SK-N-SH treated with all-trans-retinoic acid at 6 μM for 48 hours (cell line): ENCODE results near the gene SUGP2.

Experiments used
- ATAC-seq: fragments of 200-7000 bp; cut with Tn5 transposase; 3 replicates; pipeline ENCODE4 v1.9.1; 2020; ENCODE audit warnings: mild to moderate bottlenecking, moderate library complexity
- ARNTL ChIP-seq: fragments of 450-650 bp; formaldehyde crosslinking; IDR thresholded peaks from 2 replicates; pipeline ENCODE4 v1.5.0; 2020; ENCODE audit warnings: low read depth, mild to moderate bottlenecking, moderate library complexity, borderline replicate concordance
- BACH2 ChIP-seq: fragments of 250-450 bp; sonication (Bioruptor Pico); IDR thresholded peaks from 2 replicates; pipeline ENCODE4 v1.9.0; 2021; ENCODE audit warnings: mild to moderate bottlenecking, borderline replicate concordance
- CREB5 ChIP-seq: fragments of 250-450 bp; sonication (Bioruptor Pico); IDR thresholded peaks from 2 replicates; pipeline ENCODE4 v1.5.1; 2020; ENCODE audit warnings: low read depth, mild to moderate bottlenecking, moderate library complexity
- CSDC2 ChIP-seq: fragments of 250-450 bp; sonication (Bioruptor Pico); IDR thresholded peaks from 2 replicates; pipeline ENCODE4 v1.5.0; 2020; ENCODE audit warnings: mild to moderate bottlenecking, moderate library complexity
- ESRRG ChIP-seq: fragments of 250-450 bp; sonication (Bioruptor Pico); IDR thresholded peaks from 2 replicates; pipeline ENCODE4 v1.6.1; 2021; ENCODE audit warnings: mild to moderate bottlenecking
- ISL1 ChIP-seq: fragments of 250-450 bp; sonication (Bioruptor Pico); IDR thresholded peaks from 2 replicates; pipeline ENCODE4 v2.1.2; 2022; ENCODE audit warnings: mild to moderate bottlenecking, moderate library complexity
- OSR1 ChIP-seq: fragments of 250-450 bp; sonication (Bioruptor Pico); IDR thresholded peaks from 2 replicates; pipeline ENCODE4 v1.8.0; 2022; ENCODE audit warnings: moderate library complexity, mild to moderate bottlenecking, inconsistent platforms
- POU6F1 ChIP-seq: fragments of 250-450 bp; sonication (Bioruptor Pico); IDR thresholded peaks from 2 replicates; pipeline ENCODE4 v1.8.0; 2021; ENCODE audit warnings: low read depth, mild to moderate bottlenecking, moderate library complexity, borderline replicate concordance
- PPARA ChIP-seq: fragments of 250-450 bp; sonication (Bioruptor Pico); IDR thresholded peaks from 2 replicates; pipeline ENCODE4 v1.5.0; 2020; ENCODE audit warnings: mild to moderate bottlenecking, borderline replicate concordance
- RARB ChIP-seq: fragments of 250-450 bp; sonication (Bioruptor Pico); IDR thresholded peaks from 2 replicates; pipeline ENCODE4 v1.8.0; 2021; ENCODE audit warnings: mild to moderate bottlenecking, moderate library complexity
- SNAI2 ChIP-seq: fragments of 250-450 bp; sonication (Bioruptor Pico); IDR thresholded peaks from 2 replicates; pipeline ENCODE4 v1.5.0; 2020; ENCODE audit warnings: mild to moderate bottlenecking, moderate library complexity
- TCF4 ChIP-seq: fragments of 250-450 bp; sonication (Bioruptor Pico); IDR thresholded peaks from 2 replicates; pipeline ENCODE4 v1.8.0; 2021; ENCODE audit warnings: mild to moderate bottlenecking, moderate library complexity, borderline replicate concordance
- ZC3H10 ChIP-seq: fragments of 250-450 bp; sonication (Bioruptor Pico); IDR thresholded peaks from 2 replicates; pipeline ENCODE4 v1.5.1; 2021; ENCODE audit warnings: mild to moderate bottlenecking, moderate library complexity
- ZFP3 ChIP-seq: fragments of 250-450 bp; sonication (Bioruptor Pico); IDR thresholded peaks from 2 replicates; pipeline ENCODE4 v1.5.0; 2020; ENCODE audit warnings: mild to moderate bottlenecking, moderate library complexity
- ZFP30 ChIP-seq: fragments of 450-650 bp; formaldehyde crosslinking; IDR thresholded peaks from 2 replicates; pipeline ENCODE4 v1.5.0; 2022; ENCODE audit warnings: mild to moderate bottlenecking, moderate library complexity
- ZNF565 ChIP-seq: fragments of 450-650 bp; formaldehyde crosslinking; conservative IDR thresholded peaks from 2 replicates; pipeline ENCODE4 v1.5.0; 2020; ENCODE audit warnings: low read depth, mild to moderate bottlenecking, moderate library complexity
- ZNF70 ChIP-seq: fragments of 450-650 bp; formaldehyde crosslinking; IDR thresholded peaks from 2 replicates; pipeline ENCODE4 v1.5.0; 2020; ENCODE audit warnings: mild to moderate bottlenecking, moderate library complexity
- ZNF8 ChIP-seq: fragments of 450-650 bp; formaldehyde crosslinking; IDR thresholded peaks from 2 replicates; pipeline ENCODE4 v1.5.0; 2020; ENCODE audit warnings: mild to moderate bottlenecking, moderate library complexity
- TF ChIP-seq, protein P1 (sequence below): fragments of 250-450 bp; sonication (Bioruptor Pico); IDR thresholded peaks from 2 replicates; pipeline ENCODE4 v1.5.1; 2021; ENCODE audit warnings: mild to moderate bottlenecking, moderate library complexity
- TF ChIP-seq, protein P2 (sequence below): fragments of 250-450 bp; sonication (Bioruptor Pico); IDR thresholded peaks from 2 replicates; pipeline ENCODE4 v1.5.0; 2020; ENCODE audit warnings: mild to moderate bottlenecking, moderate library complexity
- TF ChIP-seq, protein P3 (sequence below): fragments of 250-450 bp; sonication (Bioruptor Pico); IDR thresholded peaks from 2 replicates; pipeline ENCODE4 v1.8.0; 2020; ENCODE audit warnings: mild to moderate bottlenecking, moderate library complexity, borderline replicate concordance

The SUGP2 gene

DNA sequence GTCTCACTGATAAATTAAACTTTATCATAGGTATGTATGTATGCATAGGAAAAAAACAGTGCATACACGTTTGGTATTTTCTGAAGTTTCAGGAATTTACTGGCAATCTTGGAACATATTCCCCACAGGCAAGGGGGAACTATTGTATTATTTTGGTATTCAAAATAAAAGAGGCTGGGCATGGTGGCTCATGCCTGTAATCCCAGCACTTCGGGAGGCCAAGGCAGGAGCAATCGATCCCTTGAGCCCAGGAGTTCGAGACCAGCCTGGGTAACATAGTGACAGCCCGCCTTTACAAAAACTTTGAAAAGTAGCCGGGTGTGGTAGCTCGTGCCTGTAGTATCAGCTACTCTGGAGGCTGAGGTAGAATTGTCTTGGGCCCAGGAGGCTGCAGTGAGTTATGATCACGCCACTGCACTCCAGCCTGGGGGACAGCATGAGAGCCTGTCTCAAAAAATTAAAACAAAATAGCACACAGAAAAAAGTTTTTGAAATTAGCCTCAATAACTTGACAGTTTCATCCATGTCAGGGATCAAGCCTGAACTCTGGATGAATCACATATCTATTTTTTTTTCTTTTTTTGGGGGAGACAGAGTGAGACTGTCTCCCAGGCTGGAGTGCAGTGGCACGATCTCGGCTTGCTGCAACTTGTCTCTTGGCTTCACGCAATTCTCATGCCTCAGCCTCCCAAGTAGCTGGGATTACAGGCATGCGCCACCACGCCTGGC lies 63.2 kb downstream of the SUGP2 start (continued):
- TF ChIP-seq CREB5, result no peak

GRCh38 chr19:18967358-18968146 lies 65.8 kb downstream of the SUGP2 start:
- ATAC-seq, result no peak
- TF ChIP-seq ZFP30 (CRISPR knock-in tag) (no peak), ARNTL (CRISPR knock-in tag) (no peak), ISL1 (no peak), SNAI2 (CRISPR knock-in tag) (no peak), ZNF70 (CRISPR knock-in tag) (no peak), POU6F1 (CRISPR knock-in tag) (no peak), BACH2 (no peak), OSR1 (CRISPR knock-in tag) (no peak), CSDC2 (CRISPR knock-in tag) (no peak), ZC3H10 (no peak)
- TF ChIP-seq, protein P1, sequence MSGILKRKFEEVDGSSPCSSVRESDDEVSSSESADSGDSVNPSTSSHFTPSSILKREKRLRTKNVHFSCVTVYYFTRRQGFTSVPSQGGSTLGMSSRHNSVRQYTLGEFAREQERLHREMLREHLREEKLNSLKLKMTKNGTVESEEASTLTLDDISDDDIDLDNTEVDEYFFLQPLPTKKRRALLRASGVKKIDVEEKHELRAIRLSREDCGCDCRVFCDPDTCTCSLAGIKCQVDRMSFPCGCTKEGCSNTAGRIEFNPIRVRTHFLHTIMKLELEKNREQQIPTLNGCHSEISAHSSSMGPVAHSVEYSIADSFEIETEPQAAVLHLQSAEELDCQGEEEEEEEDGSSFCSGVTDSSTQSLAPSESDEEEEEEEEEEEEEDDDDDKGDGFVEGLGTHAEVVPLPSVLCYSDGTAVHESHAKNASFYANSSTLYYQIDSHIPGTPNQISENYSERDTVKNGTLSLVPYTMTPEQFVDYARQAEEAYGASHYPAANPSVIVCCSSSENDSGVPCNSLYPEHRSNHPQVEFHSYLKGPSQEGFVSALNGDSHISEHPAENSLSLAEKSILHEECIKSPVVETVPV (CRISPR knock-in tag), result no peak
- TF ChIP-seq, protein P2, sequence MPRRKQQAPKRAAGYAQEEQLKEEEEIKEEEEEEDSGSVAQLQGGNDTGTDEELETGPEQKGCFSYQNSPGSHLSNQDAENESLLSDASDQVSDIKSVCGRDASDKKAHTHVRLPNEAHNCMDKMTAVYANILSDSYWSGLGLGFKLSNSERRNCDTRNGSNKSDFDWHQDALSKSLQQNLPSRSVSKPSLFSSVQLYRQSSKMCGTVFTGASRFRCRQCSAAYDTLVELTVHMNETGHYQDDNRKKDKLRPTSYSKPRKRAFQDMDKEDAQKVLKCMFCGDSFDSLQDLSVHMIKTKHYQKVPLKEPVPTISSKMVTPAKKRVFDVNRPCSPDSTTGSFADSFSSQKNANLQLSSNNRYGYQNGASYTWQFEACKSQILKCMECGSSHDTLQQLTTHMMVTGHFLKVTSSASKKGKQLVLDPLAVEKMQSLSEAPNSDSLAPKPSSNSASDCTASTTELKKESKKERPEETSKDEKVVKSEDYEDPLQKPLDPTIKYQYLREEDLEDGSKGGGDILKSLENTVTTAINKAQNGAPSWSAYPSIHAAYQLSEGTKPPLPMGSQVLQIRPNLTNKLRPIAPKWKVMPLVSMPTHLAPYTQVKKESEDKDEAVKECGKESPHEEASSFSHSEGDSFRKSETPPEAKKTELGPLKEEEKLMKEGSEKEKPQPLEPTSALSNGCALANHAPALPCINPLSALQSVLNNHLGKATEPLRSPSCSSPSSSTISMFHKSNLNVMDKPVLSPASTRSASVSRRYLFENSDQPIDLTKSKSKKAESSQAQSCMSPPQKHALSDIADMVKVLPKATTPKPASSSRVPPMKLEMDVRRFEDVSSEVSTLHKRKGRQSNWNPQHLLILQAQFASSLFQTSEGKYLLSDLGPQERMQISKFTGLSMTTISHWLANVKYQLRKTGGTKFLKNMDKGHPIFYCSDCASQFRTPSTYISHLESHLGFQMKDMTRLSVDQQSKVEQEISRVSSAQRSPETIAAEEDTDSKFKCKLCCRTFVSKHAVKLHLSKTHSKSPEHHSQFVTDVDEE (CRISPR knock-in tag), result no peak

DNA sequence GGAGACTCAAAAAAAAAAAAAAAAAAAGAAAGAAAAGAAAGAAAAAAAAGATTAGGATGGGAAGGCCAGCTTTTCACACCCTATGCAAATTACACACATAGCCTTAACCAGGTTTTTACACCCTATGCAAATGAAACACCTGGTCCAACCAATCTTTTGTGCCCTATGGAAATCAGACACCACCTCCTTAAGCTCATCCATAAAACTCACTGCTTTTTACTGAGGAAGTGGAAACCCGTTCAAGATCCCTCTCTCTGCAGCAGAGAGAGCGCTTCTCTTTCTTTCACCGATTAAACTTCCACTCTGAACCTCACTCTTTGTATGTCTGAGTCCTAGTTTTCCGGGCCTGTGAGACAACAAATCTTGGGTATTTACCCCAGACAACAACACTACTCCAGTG lies 67.0 kb downstream of the SUGP2 start:
- no peak for ATAC-seq
- TF ChIP-seq ZFP30 (CRISPR knock-in tag) (no peak), OSR1 (CRISPR knock-in tag) (no peak), ZC3H10 (no peak), CREB5 (no peak), ISL1 (no peak), ESRRG (no peak), TCF4 (no peak), ZNF8 (CRISPR knock-in tag) (no peak), RARB (no peak), POU6F1 (CRISPR knock-in tag) (no peak), ZNF565 (CRISPR knock-in tag) (no peak), ARNTL (CRISPR knock-in tag) (no peak), ZFP3 (no peak), PPARA (CRISPR knock-in tag) (no peak)
- TF ChIP-seq, protein P2 (CRISPR knock-in tag), result no peak
- TF ChIP-seq, protein P3, sequence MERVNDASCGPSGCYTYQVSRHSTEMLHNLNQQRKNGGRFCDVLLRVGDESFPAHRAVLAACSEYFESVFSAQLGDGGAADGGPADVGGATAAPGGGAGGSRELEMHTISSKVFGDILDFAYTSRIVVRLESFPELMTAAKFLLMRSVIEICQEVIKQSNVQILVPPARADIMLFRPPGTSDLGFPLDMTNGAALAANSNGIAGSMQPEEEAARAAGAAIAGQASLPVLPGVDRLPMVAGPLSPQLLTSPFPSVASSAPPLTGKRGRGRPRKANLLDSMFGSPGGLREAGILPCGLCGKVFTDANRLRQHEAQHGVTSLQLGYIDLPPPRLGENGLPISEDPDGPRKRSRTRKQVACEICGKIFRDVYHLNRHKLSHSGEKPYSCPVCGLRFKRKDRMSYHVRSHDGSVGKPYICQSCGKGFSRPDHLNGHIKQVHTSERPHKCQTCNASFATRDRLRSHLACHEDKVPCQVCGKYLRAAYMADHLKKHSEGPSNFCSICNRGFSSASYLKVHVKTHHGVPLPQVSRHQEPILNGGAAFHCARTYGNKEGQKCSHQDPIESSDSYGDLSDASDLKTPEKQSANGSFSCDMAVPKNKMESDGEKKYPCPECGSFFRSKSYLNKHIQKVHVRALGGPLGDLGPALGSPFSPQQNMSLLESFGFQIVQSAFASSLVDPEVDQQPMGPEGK (CRISPR knock-in tag), result no peak
